ENCODE data around the gene JAK1. TPM values are rescaled to one million over a fixed set of nuclear protein-coding genes. Genes with fewer than 3 reads are reported as not detected.

JAK1 gene
- total RNA-seq, 2 donors from 2014 or later, result 113 to 115 TPM

DNA sequence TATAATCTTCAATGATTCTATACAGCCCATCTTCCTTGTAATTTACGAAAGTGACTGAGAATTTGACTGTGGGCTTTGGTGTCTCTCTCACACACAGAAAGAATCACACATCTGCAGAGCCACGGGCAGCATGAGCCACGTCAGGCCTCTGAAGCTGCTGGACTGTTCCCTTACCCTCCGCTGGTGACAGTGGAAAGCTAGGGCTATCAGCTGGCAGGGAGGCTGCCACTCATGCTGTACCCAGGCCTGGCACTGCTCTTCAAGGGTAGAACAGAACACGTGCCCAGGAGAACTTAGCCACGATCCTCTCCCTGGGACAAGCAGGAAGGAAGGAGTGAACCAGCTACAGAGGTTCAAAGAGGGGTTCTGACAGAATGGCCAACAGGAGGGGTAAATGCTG lies 90.7 kb downstream of the JAK1 start:
- Histone ChIP-seq H3K4me1 (ENCODE audit: control insufficient read depth in 1 of 2, low read depth in 2 of 2) (no peaks in the 10 kb centered on the region), H3K4me3 (no peak overlapping the region), H3K9me3 (no peaks in the 10 kb centered on the region), H3K27ac (no peak overlapping the region), H3K36me3 (peaks cover 36% of the 10 kb centered on the region), H3K27me3 (replicated peaks; ENCODE audit: insufficient read depth) (no peaks in the 10 kb centered on the region)
- DNase-seq (ENCODE audit: low spot score), result no peak
- ATAC-seq (ENCODE audit: insufficient number of reproducible peaks, low FRiP score, low read depth), result no peak
- TF ChIP-seq CTCF (IDR thresholded peaks at IDR 0.05), result no peak

DNA sequence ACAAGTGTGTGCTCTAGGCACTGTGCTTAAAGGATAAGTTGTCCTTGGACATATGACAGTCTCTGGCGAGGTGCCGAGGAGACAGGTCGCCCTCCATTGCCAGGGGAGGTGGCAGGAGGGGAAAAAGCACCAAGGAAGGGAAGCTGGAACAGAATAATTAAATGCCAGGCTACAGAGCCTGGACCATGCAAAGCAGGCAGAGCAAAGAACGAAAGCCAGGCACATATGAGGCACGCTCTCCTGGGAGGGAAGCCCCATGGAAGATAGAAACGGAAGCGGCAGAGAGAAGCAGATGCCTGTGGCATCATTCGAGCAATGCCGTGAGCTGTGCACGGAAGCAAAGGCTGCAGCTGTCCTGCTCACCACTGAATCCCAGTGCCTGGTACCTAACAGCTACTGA lies 91.2 kb downstream of the JAK1 start:
- TF ChIP-seq CTCF (IDR thresholded peaks at IDR 0.05), result no peak
- peaks cover 37% of the 10 kb centered on the region for H3K36me3 ChIP-seq
- DNase-seq (ENCODE audit: low spot score) (no peak), ATAC-seq (ENCODE audit: insufficient number of reproducible peaks, low FRiP score, low read depth) (no peak)
- no peak overlapping the region for H3K27ac ChIP-seq
- no peaks in the 10 kb centered on the region for H3K27me3 ChIP-seq (replicated peaks; ENCODE audit: insufficient read depth)
- H3K4me3 ChIP-seq, result no peak overlapping the region
- no peaks in the 10 kb centered on the region for H3K4me1 ChIP-seq (ENCODE audit: control insufficient read depth in 1 of 2, low read depth in 2 of 2)
- H3K9me3 ChIP-seq, result no peaks in the 10 kb centered on the region

- Histone ChIP-seq H3K4me3 (no peak overlapping the region), H3K27ac (no peak overlapping the region), H3K4me1 (ENCODE audit: control insufficient read depth in 1 of 2, low read depth in 2 of 2) (no peaks in the 10 kb centered on the region), H3K27me3 (replicated peaks; ENCODE audit: insufficient read depth) (no peaks in the 10 kb centered on the region), H3K36me3 (peaks cover 37% of the 10 kb centered on the region), H3K9me3 (no peaks in the 10 kb centered on the region)
- ATAC-seq (ENCODE audit: insufficient number of reproducible peaks, low FRiP score, low read depth), result no peak
- TF ChIP-seq CTCF (IDR thresholded peaks at IDR 0.05), result no peak
- no peak for DNase-seq (ENCODE audit: low spot score)
Measured at GRCh38 chr1:64874666-64875065, 91.7 kb downstream of the JAK1 start.

DNA sequence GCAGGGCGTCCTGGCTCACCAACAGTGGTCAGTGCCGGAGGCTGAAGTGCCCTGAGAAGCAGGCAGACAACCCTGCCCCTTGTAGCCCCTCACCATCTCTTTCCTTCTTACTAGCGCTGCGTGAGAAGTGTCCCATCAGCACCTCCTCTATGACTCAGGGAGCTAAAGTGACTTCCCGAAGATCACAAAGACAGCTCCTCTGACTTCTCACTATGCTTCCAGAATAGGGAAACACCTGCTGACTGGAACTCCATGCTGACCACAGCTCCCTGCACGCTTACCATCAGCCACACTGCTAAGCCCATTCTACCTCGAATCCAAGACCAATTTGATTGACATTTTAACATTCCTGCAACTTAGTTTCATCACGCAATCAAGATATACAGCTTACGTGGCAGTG lies 92.8 kb downstream of the JAK1 start:
- no peak for DNase-seq (ENCODE audit: low spot score)
- peaks cover 40% of the 10 kb centered on the region for H3K36me3 ChIP-seq
- H3K27me3 ChIP-seq (replicated peaks; ENCODE audit: insufficient read depth), result no peaks in the 10 kb centered on the region
- no peaks in the 10 kb centered on the region for H3K9me3 ChIP-seq
- no peak for TF ChIP-seq CTCF (IDR thresholded peaks at IDR 0.05)
- no peak for ATAC-seq (ENCODE audit: insufficient number of reproducible peaks, low FRiP score, low read depth)
- H3K4me3 ChIP-seq, result no peak overlapping the region
- H3K27ac ChIP-seq, result no peak overlapping the region
- no peaks in the 10 kb centered on the region for H3K4me1 ChIP-seq (ENCODE audit: control insufficient read depth in 1 of 2, low read depth in 2 of 2)

- Histone ChIP-seq H3K9me3 (no peaks in the 10 kb centered on the region), H3K27me3 (replicated peaks; ENCODE audit: insufficient read depth) (no peaks in the 10 kb centered on the region), H3K27ac (no peak overlapping the region), H3K4me1 (ENCODE audit: control insufficient read depth in 1 of 2, low read depth in 2 of 2) (no peaks in the 10 kb centered on the region), H3K36me3 (peaks cover 43% of the 10 kb centered on the region), H3K4me3 (no peak overlapping the region)
- ATAC-seq (ENCODE audit: insufficient number of reproducible peaks, low FRiP score, low read depth) (no peak), DNase-seq (ENCODE audit: low spot score) (no peak)
- TF ChIP-seq CTCF (IDR thresholded peaks at IDR 0.05), result no peak
Measured at GRCh38 chr1:64872067-64872466, 94.3 kb downstream of the JAK1 start.
